Sigmoid colon (tissue), 4 donors: ENCODE measurements around the gene ERVH48-1.

Experiments used
- EP300 ChIP-seq, 4 donors: sonication (generic); formaldehyde crosslinking; IDR thresholded peaks; one replicate each; pipeline ENCODE4 v1.6.1; 2017; ENCODE audit warnings: antibody characterized with exemption in 4 of 4
- POLR2AphosphoS5 ChIP-seq, 4 donors: sonication (generic); formaldehyde crosslinking; IDR thresholded peaks; one replicate each; pipeline ENCODE4 v1.6.1; 2017; ENCODE audit warnings: antibody characterized with exemption in 4 of 4
- TF ChIP-seq, protein P1 (sequence below), 4 experiments: fragments of 450-650 bp in 3 of 4; fragments of 200-600 bp in 1 of 4; IDR thresholded peaks; one replicate each; pipeline ENCODE4 v1.5.1; 2016 to 2019; ENCODE audit warnings: antibody characterized with exemption in 4 of 4, mild to moderate bottlenecking in 3 of 4, moderate library complexity in 2 of 4

DNA sequence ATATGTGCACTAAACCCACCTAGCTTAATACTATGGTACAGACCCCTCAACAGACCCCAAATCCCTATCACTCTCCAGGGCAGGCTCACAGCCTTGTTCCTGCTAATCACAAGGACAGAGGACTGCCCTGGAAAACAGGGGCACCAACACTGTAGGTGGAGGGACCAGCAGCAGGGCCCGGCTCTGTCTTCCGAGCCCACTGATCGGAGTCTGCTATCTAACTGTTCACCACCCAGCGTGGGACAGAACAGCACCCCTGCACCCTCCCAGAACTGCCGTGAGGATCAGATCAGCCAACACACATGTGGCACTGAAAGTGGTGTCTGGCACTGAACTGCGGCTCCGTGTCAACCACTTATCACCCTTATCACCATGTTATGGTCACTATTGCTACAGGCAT, 52.3 kb downstream of the ERVH48-1 start:
- TF ChIP-seq, protein P1, sequence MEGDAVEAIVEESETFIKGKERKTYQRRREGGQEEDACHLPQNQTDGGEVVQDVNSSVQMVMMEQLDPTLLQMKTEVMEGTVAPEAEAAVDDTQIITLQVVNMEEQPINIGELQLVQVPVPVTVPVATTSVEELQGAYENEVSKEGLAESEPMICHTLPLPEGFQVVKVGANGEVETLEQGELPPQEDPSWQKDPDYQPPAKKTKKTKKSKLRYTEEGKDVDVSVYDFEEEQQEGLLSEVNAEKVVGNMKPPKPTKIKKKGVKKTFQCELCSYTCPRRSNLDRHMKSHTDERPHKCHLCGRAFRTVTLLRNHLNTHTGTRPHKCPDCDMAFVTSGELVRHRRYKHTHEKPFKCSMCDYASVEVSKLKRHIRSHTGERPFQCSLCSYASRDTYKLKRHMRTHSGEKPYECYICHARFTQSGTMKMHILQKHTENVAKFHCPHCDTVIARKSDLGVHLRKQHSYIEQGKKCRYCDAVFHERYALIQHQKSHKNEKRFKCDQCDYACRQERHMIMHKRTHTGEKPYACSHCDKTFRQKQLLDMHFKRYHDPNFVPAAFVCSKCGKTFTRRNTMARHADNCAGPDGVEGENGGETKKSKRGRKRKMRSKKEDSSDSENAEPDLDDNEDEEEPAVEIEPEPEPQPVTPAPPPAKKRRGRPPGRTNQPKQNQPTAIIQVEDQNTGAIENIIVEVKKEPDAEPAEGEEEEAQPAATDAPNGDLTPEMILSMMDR (IDR thresholded peaks at IDR 0.05) = no peak
- TF ChIP-seq EP300 (IDR thresholded peaks at IDR 0.05) (no peak), POLR2AphosphoS5 (IDR thresholded peaks at IDR 0.05) (no peak)
